HEK293T (cell line): ENCODE results near the gene ALPG.

Experiments
- ELF4 ChIP-seq: fragments of 450-650 bp; IDR thresholded peaks from 2 replicates; pipeline ENCODE4 v1.6.1; 2017; ENCODE audit warnings: antibody characterized with exemption
- FOXM1 ChIP-seq: fragments of 450-650 bp; IDR thresholded peaks from 2 replicates; pipeline ENCODE4 v1.6.1; 2017; ENCODE audit warnings: mild to moderate bottlenecking, borderline replicate concordance
- L3MBTL2 ChIP-seq: fragments of 450-650 bp; conservative IDR thresholded peaks from 2 replicates; pipeline ENCODE4 v1.6.1; 2016; ENCODE audit warnings: mild to moderate bottlenecking
- NFRKB ChIP-seq: fragments of 450-650 bp; IDR thresholded peaks from 2 replicates; pipeline ENCODE4 v1.6.1; 2016; ENCODE audit warnings: mild to moderate bottlenecking, moderate library complexity

DNA sequence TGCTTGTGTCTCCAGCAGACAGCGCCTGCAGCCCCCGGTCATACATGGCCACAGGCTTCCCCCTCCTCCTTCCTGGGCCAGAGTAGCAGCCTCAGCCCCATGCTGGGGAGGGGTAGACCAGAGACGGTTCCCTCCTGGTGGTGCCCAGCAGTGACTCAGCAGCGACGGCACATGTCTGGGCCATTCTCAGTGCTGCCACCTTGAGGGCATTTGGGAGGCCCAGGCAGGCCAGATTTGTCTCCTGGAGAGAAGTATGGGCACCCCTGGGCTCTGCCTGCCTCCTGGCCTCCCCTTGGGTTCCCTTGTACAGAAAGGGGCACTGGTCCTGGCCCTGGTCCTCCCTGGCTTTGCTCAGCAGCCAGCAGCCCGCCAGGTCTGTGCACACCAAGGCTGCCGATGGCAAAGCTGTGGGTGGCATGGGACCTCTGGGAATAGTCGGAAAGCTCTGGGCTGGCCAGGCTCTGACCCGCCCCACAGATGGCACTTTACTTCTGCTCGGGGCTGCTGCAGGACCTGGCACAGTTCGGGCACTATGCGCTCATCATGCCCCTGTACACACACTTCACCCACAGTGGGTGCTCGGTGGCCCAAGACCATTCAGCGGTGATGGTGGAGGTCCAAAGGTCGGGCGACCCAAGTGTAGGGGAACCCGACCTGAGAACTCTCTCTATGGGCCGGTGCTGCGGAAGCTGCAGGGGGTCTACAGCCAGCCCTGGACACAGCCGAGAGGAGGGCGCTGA, 37.9 kb downstream of the ALPG start:
- TF ChIP-seq L3MBTL2: no peak
- no peak for TF ChIP-seq FOXM1
- no peak for TF ChIP-seq ELF4
- TF ChIP-seq NFRKB: no peak
